Spleen (tissue), 11 donors: ENCODE results near the gene TOP3B. TPM values are rescaled to one million over a fixed set of nuclear protein-coding genes. Genes with fewer than 3 reads are reported as not detected.

Experiments used
- DNase-seq: peaks from one replicate; pipeline ENCODE4 v3.0.0-alpha.2; 2020
- H3K27ac ChIP-seq, 8 donors: fragments of 200-600 bp; sonication (generic) in 7 of 8; 1 replicate in 4 of 8; 2 replicates in 4 of 8; pipeline versions ENCODE4 v1.5.0 to v1.8.0; 2016 to 2021; ENCODE audit warnings: inconsistent platforms in 4 of 8, mild to moderate bottlenecking in 4 of 8, moderate library complexity in 1 of 8
- H3K27me3 ChIP-seq, 7 donors: fragments of 200-600 bp; sonication (generic) in 6 of 7; replicated peaks in 1 of 7; 1 replicate in 4 of 7; 2 replicates in 3 of 7; pipeline versions ENCODE4 v1.5.0 to v1.8.0; 2016 to 2021; ENCODE audit warnings: inconsistent platforms in 3 of 7, mild to moderate bottlenecking in 1 of 7
- H3K36me3 ChIP-seq, 6 donors: fragments of 200-600 bp; sonication (generic) in 5 of 6; 1 replicate in 4 of 6; 2 replicates in 2 of 6; pipeline versions ENCODE4 v1.5.0 to v1.8.0; 2016 to 2021; ENCODE audit warnings: inconsistent platforms in 2 of 6
- H3K4me1 ChIP-seq, 6 donors: fragments of 200-600 bp; sonication (generic) in 5 of 6; 1 replicate in 3 of 6; 2 replicates in 3 of 6; pipeline versions ENCODE4 v1.5.0 to v1.8.0; 2016 to 2021; ENCODE audit warnings: inconsistent platforms in 3 of 6
- H3K4me3 ChIP-seq, 8 donors: fragments of 200-600 bp; sonication (generic) in 7 of 8; 1 replicate in 4 of 8; 2 replicates in 4 of 8; pipeline versions ENCODE4 v1.5.0 to v1.8.0; 2016 to 2021; ENCODE audit warnings: inconsistent platforms in 4 of 8, mild to moderate bottlenecking in 4 of 8, moderate library complexity in 2 of 8
- H3K9me3 ChIP-seq, 8 donors: fragments of 200-600 bp; sonication (generic) in 7 of 8; 1 replicate in 4 of 8; 2 replicates in 4 of 8; pipeline versions ENCODE4 v1.5.0 to v1.8.0; 2016 to 2021; ENCODE audit warnings: inconsistent platforms in 4 of 8
- CTCF ChIP-seq, 11 experiments: fragments of 200-600 bp in 7 of 11; fragments of 450-650 bp in 4 of 11; sonication (generic) in 4 of 11; IDR thresholded peaks in 8 of 11; conservative IDR thresholded peaks in 3 of 11; 1 replicate in 7 of 11; 2 replicates in 4 of 11; pipeline versions ENCODE4 v1.4.0 to v1.8.0; 2016 to 2021; ENCODE audit warnings: antibody characterized with exemption in 11 of 11, inconsistent platforms in 4 of 11, mild to moderate bottlenecking in 1 of 11
- POLR2A ChIP-seq, 3 donors: fragments of 450-650 bp; IDR thresholded peaks; one replicate each; pipeline ENCODE4 v1.5.1; 2017; ENCODE audit warnings: antibody characterized with exemption in 3 of 3, mild to moderate bottlenecking in 1 of 3
- POLR2AphosphoS5 ChIP-seq, 3 donors: sonication (generic); formaldehyde crosslinking; IDR thresholded peaks; one replicate each; pipeline ENCODE4 v1.5.1; 2017; ENCODE audit warnings: antibody characterized with exemption in 3 of 3
- WGBS, 5 donors: extraction: QIAGEN DNeasy Blood & Tissue Kit in 3 of 5; methylation state at CpG; one replicate each; pipeline versions ENCODE4 v1.1.5 to v1.1.7; 2013 to 2018; 5-methylcytosine and 5-hydroxymethylcytosine counted together
- intact Hi-C: fragments of 100-400 bp; cut with DNase I; formaldehyde crosslinking; loops from one replicate; pipeline ENCODE4 v1.15.0; 2023; ENCODE audit warnings: low total_unique reads
- polyA plus RNA-seq, 3 donors: library from polyadenylated mRNA; stranded (reverse); fragments of 200-250 nt; gene quantifications; one replicate each; pipeline ENCODE4 v1.2.1, GENCODE V29; 2013
- total RNA-seq, 7 donors: library from RNA; depleted of rRNA in 3 of 7; stranded (reverse); fragments of >200 nt in 3 of 7; fragmentation: NEBNext Ultra II Directional in 4 of 7; extraction: Animal tissue kit (Norgen Biotek cat#: 25700) in 4 of 7; gene quantifications; one replicate each; pipeline versions ENCODE4 v1.1.0 to v1.2.1, GENCODE V29; 2016 to 2021
- donor health status: healthy with polysubstance abuse.
- donor health status: DM: no; HTN: no; CAD: no; lungs with moderate emphysema.
- donor health status: DM: no; HTN: no; CAD: no.
- donor health status: Bipolar disorder and iron deficiency.
- donor health status: healthy.
- donor health status: DM: no; HTN: no; CAD: no.
- donor health status: DM: yes; HTN: yes; CAD: no.

TOP3B gene
- total and polyA plus RNA-seq, 10 donors = 12.6 to 66.4 (median 46.7) TPM

- Histone ChIP-seq H3K27ac (no peak overlapping the region), H3K4me1 (peaks cover 0 to 21% (median 10%) of the 10 kb centered on the region in 6 donors), H3K4me3 (no peak overlapping the region), H3K27me3 (no peaks in the 10 kb centered on the region), H3K9me3 (no peaks in the 10 kb centered on the region), H3K36me3 (no peaks in the 10 kb centered on the region)
- TF ChIP-seq POLR2A (IDR thresholded peaks at IDR 0.05) (no peak), POLR2AphosphoS5 (IDR thresholded peaks at IDR 0.05) (no peak), CTCF (IDR thresholded peaks at IDR 0.05 in 8 of 11, conservative IDR thresholded peaks at IDR 0.05 in 3 of 11) (no peak)
- WGBS, 5 donors = 64 to 78% (median 71%) methylated on average over 1 of the region's 1 CpG
- intact Hi-C loops = no loop called here
- no peak for DNase-seq
Observed at GRCh38 chr22:22021162-22021750, 38.7 kb upstream of the TOP3B start.

- TF ChIP-seq POLR2A (IDR thresholded peaks at IDR 0.05) (no peak), CTCF (IDR thresholded peaks at IDR 0.05 in 8 of 11, conservative IDR thresholded peaks at IDR 0.05 in 3 of 11) (no peak), POLR2AphosphoS5 (IDR thresholded peaks at IDR 0.05) (no peak)
- 80 to 90% (median 81%) methylated on average over 2 of the region's 2 CpGs for WGBS, 5 donors
Observed at GRCh38 chr22:22020425-22020852, 37.9 kb upstream of the TOP3B start.

GRCh38 chr22:22019659-22020424 lies 37.3 kb upstream of the TOP3B start:
- WGBS, 5 donors = 70 to 81% (median 78%) methylated on average over 7 of the region's 7 CpGs
- no peaks in the 10 kb centered on the region for H3K9me3 ChIP-seq
- H3K27ac ChIP-seq = no peak overlapping the region
- no peak for DNase-seq
- H3K27me3 ChIP-seq = no peaks in the 10 kb centered on the region
- no peak for TF ChIP-seq POLR2A (IDR thresholded peaks at IDR 0.05)
- no peak for TF ChIP-seq CTCF (IDR thresholded peaks at IDR 0.05 in 8 of 11, conservative IDR thresholded peaks at IDR 0.05 in 3 of 11)
- TF ChIP-seq POLR2AphosphoS5 (IDR thresholded peaks at IDR 0.05) = no peak
- no peaks in the 10 kb centered on the region for H3K36me3 ChIP-seq
- peaks cover 0 to 9% (median 0%) of the 10 kb centered on the region in 6 donors for H3K4me1 ChIP-seq
- no peak overlapping the region for H3K4me3 ChIP-seq
- intact Hi-C loops = no loop called here

More at GRCh38 chr22:22020425-22020852, 37.9 kb upstream of the TOP3B start:
- no peak overlapping the region for H3K4me3 ChIP-seq
- intact Hi-C loops = no loop called here
- no peaks in the 10 kb centered on the region for H3K9me3 ChIP-seq
- H3K4me1 ChIP-seq = peaks cover 0 to 13% (median 3%) of the 10 kb centered on the region in 6 donors
- no peaks in the 10 kb centered on the region for H3K27me3 ChIP-seq
- no peak for DNase-seq
- no peaks in the 10 kb centered on the region for H3K36me3 ChIP-seq
- no peak overlapping the region for H3K27ac ChIP-seq
